ENCODE results near the gene BRSK1. TPM values are rescaled to one million over a fixed set of nuclear protein-coding genes. Genes with fewer than 3 reads are reported as not detected.

BRSK1 gene
- total and polyA plus RNA-seq, 9 donors: 1.9 to 11.3 (median 4.8) TPM

DNA sequence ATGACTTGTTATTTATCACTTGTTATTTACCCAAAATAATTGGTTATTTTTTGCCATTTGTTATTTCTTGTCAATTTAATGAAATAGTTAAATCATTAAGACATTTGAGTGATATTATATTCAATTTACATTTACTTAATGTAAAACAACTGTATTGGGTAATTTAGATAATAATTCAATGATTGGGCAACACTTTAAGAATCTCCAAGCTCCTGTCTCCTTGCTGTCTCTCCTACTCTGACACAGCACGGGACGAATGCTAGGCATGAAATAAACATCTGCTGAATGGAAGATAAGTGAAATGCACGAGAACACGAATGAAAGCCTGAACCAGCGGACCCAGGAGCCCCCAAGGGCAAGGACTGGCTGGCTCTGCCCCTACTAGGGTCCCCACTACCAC, 19.3 kb upstream of the BRSK1 start:
- no peak overlapping the region for H3K4me3 ChIP-seq
- intact Hi-C loops (cut with DNase I): no loop called here
- TF ChIP-seq, protein P1, sequence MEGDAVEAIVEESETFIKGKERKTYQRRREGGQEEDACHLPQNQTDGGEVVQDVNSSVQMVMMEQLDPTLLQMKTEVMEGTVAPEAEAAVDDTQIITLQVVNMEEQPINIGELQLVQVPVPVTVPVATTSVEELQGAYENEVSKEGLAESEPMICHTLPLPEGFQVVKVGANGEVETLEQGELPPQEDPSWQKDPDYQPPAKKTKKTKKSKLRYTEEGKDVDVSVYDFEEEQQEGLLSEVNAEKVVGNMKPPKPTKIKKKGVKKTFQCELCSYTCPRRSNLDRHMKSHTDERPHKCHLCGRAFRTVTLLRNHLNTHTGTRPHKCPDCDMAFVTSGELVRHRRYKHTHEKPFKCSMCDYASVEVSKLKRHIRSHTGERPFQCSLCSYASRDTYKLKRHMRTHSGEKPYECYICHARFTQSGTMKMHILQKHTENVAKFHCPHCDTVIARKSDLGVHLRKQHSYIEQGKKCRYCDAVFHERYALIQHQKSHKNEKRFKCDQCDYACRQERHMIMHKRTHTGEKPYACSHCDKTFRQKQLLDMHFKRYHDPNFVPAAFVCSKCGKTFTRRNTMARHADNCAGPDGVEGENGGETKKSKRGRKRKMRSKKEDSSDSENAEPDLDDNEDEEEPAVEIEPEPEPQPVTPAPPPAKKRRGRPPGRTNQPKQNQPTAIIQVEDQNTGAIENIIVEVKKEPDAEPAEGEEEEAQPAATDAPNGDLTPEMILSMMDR (IDR thresholded peaks at IDR 0.05): no peak
- no peak for TF ChIP-seq POLR2A (IDR thresholded peaks at IDR 0.05)
- no peak for TF ChIP-seq EP300 (IDR thresholded peaks at IDR 0.05)

DNA sequence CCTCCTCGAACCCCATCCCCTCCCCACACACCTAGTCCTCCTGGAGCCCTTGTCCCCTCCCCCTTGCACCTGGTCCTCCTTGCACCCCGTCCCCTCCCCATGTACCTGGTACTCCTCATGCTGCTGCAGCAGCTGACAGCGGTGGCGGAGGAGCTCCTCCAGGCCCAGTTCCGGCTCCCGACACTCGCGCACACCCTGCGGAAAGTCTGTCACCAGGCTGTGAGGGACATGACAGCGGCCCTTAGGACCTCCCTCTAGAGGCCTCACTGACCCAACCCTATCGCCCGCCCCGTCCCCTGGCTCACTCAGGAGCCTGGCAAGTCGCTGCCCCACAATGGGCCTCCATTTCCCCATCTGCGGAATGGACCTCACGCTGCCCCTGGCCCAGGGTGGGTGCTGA, 18.6 kb upstream of the BRSK1 start:
- intact Hi-C loops (cut with DNase I): no loop called here
- Histone ChIP-seq H3K4me3 (no peak overlapping the region), H3K9me3 (no peaks in the 10 kb centered on the region), H3K4me1 (ENCODE audit: insufficient read depth) (no peaks in the 10 kb centered on the region), H3K27ac (no peak overlapping the region), H3K27me3 (no peaks in the 10 kb centered on the region), H3K36me3 (no peaks in the 10 kb centered on the region)
- no peak for DNase-seq
- TF ChIP-seq, protein P1 (IDR thresholded peaks at IDR 0.05): no peak
- TF ChIP-seq EP300 (IDR thresholded peaks at IDR 0.05) (no peak), POLR2A (IDR thresholded peaks at IDR 0.05) (no peak)
- 92 to 95% (median 94%) methylated on average over 16 of the region's 16 CpGs for WGBS, 3 donors

More for the DNA sequence above, 19.3 kb upstream of the BRSK1 start:
- peaks cover 4% of the 10 kb centered on the region for H3K4me1 ChIP-seq (ENCODE audit: insufficient read depth)
- DNase-seq: no peak
- no peaks in the 10 kb centered on the region for H3K27me3 ChIP-seq
- no peaks in the 10 kb centered on the region for H3K9me3 ChIP-seq
- WGBS, 3 donors: 67 to 73% (median 70%) methylated on average over 5 of the region's 5 CpGs
- H3K36me3 ChIP-seq: no peaks in the 10 kb centered on the region
- no peak overlapping the region for H3K27ac ChIP-seq

DNA sequence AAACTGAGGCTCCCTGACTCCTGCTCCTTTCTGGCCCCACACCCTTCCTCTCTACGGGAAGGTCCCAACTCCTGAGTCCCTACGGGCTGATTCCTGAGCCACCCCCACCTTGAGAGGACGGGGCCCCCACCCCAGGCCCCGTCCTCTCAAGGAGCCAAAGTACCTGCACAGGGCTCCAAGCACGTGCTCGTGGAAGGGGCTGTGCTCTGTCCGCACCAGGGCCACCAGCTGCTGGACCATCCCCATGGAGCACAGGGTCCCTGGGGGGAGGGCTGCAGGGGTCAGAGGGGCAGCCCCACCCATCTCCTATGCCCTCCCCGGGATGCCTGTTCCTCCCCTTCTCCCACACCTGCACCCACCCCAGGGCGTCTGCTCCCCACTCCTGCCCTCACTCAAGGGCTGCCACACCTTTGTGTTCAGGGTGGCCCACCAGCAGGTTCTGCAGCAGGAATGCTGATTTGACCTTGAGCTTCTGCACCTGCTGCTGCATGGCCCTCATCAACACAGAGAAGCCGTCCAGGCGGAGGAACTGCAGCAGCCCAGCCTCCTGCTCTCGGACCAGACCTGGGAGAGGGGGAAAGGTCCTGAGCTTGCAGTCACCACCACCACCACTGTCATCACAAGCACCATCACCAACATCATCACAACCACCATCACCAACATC, 17.9 kb upstream of the BRSK1 start:
- intact Hi-C loops (cut with DNase I): no loop called here
- Histone ChIP-seq H3K27me3 (no peaks in the 10 kb centered on the region), H3K4me1 (ENCODE audit: insufficient read depth) (no peaks in the 10 kb centered on the region), H3K9me3 (no peaks in the 10 kb centered on the region), H3K4me3 (no peak overlapping the region), H3K27ac (no peak overlapping the region), H3K36me3 (no peaks in the 10 kb centered on the region)
- DNase-seq: no peak
- 90 to 92% (median 92%) methylated on average over 12 of the region's 12 CpGs for WGBS, 3 donors
- TF ChIP-seq, protein P1 (IDR thresholded peaks at IDR 0.05): no peak
- TF ChIP-seq EP300 (IDR thresholded peaks at IDR 0.05): no peak
- no peak for TF ChIP-seq POLR2A (IDR thresholded peaks at IDR 0.05)

DNA sequence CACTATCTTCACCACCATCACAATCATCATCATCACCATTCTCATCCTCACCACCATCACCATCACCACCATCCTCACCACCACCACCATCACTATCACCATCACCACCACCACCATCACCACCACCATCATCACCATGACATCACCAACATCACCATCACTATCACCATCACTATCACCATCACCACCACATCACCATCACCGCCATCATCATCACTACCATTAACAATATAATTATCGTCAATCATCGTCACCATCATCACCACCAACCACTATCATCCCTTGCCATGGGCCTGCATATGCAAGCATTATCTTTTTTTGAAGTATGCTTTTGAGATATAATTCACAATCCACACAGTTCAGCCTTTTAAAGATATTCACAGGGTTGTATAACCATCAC, 17.4 kb upstream of the BRSK1 start:
- intact Hi-C loops (cut with DNase I): no loop called here
- Histone ChIP-seq H3K27me3 (no peaks in the 10 kb centered on the region), H3K9me3 (no peaks in the 10 kb centered on the region), H3K36me3 (no peaks in the 10 kb centered on the region), H3K27ac (no peak overlapping the region), H3K4me1 (ENCODE audit: insufficient read depth) (no peaks in the 10 kb centered on the region), H3K4me3 (no peak overlapping the region)
- 97 to 99% (median 99%) methylated on average over 3 of the region's 3 CpGs for WGBS, 3 donors
- DNase-seq: no peak
- TF ChIP-seq POLR2A (IDR thresholded peaks at IDR 0.05) (no peak), EP300 (IDR thresholded peaks at IDR 0.05) (no peak)
- TF ChIP-seq, protein P1 (IDR thresholded peaks at IDR 0.05): no peak
